Liver (tissue), 9 donors: ENCODE measurements around the gene SNCAIP. TPM values are rescaled to one million over a fixed set of nuclear protein-coding genes. Genes with fewer than 3 reads are reported as not detected.

Experiments
- DNase-seq: peaks from one replicate; pipeline ENCODE4 v3.0.0-alpha.2; 2017; ENCODE audit warnings: low spot score
- H3K27ac ChIP-seq, 2 donors: one replicate each; pipeline ENCODE4 v1.7.0; 2013; ENCODE audit warnings: inconsistent platforms in 2 of 2, low read length in 2 of 2, control low read depth in 1 of 2, low read depth in 1 of 2, mild to moderate bottlenecking in 1 of 2
- H3K27me3 ChIP-seq, 4 donors: one replicate each; pipeline versions ENCODE4 v1.6.1 to v1.7.0; 2013; ENCODE audit warnings: low read length in 3 of 4, inconsistent platforms in 1 of 4, mild to moderate bottlenecking in 1 of 4, moderate library complexity in 1 of 4; ENCODE audit not compliant: control insufficient read depth in 4 of 4, insufficient read depth in 4 of 4
- H3K36me3 ChIP-seq, 4 donors: one replicate each; pipeline versions ENCODE4 v1.6.1 to v1.7.0; 2013; ENCODE audit warnings: low read length in 3 of 4, mild to moderate bottlenecking in 3 of 4, low read depth in 1 of 4, moderate library complexity in 1 of 4; ENCODE audit not compliant: control insufficient read depth in 4 of 4, insufficient read depth in 3 of 4
- H3K4me1 ChIP-seq, 4 donors: one replicate each; pipeline versions ENCODE4 v1.6.1 to v1.7.0; 2013; ENCODE audit warnings: low read length in 3 of 4, mild to moderate bottlenecking in 3 of 4, moderate library complexity in 1 of 4; ENCODE audit not compliant: control insufficient read depth in 4 of 4, insufficient read depth in 4 of 4
- H3K4me3 ChIP-seq, 3 donors: one replicate each; pipeline versions ENCODE4 v1.6.1 to v1.7.0; 2013; ENCODE audit warnings: low read length in 3 of 3, control low read depth in 1 of 3, low read depth in 1 of 3, mild to moderate bottlenecking in 1 of 3
- H3K9ac ChIP-seq, 2 donors: one replicate each; pipeline ENCODE4 v1.7.0; 2013; ENCODE audit warnings: low read length in 2 of 2, mild to moderate bottlenecking in 2 of 2, moderate library complexity in 2 of 2, control low read depth in 1 of 2, low read depth in 1 of 2
- H3K9me3 ChIP-seq, 4 donors: one replicate each; pipeline versions ENCODE4 v1.6.1 to v1.7.0; 2013; ENCODE audit warnings: low read length in 3 of 4; ENCODE audit not compliant: control insufficient read depth in 4 of 4
- ATF3 ChIP-seq: IDR thresholded peaks from 2 replicates; pipeline ENCODE4 v1.6.1; 2016; ENCODE audit warnings: antibody characterized with exemption
- EGR1 ChIP-seq, 2 donors: IDR thresholded peaks; 2 replicates each; pipeline ENCODE4 v1.6.1; 2016 to 2018; ENCODE audit warnings: antibody characterized with exemption in 2 of 2, low read depth in 2 of 2
- FOXA1 ChIP-seq: IDR thresholded peaks from 2 replicates; pipeline ENCODE4 v1.6.1; 2016; ENCODE audit warnings: antibody characterized with exemption
- FOXA2 ChIP-seq: IDR thresholded peaks from 2 replicates; pipeline ENCODE4 v1.6.1; 2016; ENCODE audit warnings: antibody characterized with exemption
- GABPA ChIP-seq, 2 donors: IDR thresholded peaks in 1 of 2; conservative IDR thresholded peaks in 1 of 2; 2 replicates each; pipeline ENCODE4 v1.6.1; 2016; ENCODE audit warnings: antibody characterized with exemption in 2 of 2, mild to moderate bottlenecking in 1 of 2, moderate library complexity in 1 of 2
- HNF4A ChIP-seq, 2 donors: conservative IDR thresholded peaks; 2 replicates each; pipeline ENCODE4 v1.6.1; 2016; ENCODE audit warnings: antibody characterized with exemption in 2 of 2, mild to moderate bottlenecking in 2 of 2
- HNF4G ChIP-seq: IDR thresholded peaks from 2 replicates; pipeline ENCODE4 v1.6.1; 2016; ENCODE audit warnings: antibody characterized with exemption
- JUND ChIP-seq, 2 donors: IDR thresholded peaks; 2 replicates each; pipeline ENCODE4 v1.6.1; 2016; ENCODE audit warnings: antibody characterized with exemption in 2 of 2
- MAX ChIP-seq: IDR thresholded peaks from 2 replicates; pipeline ENCODE4 v1.6.1; 2016; ENCODE audit warnings: antibody characterized with exemption
- NR2F2 ChIP-seq: IDR thresholded peaks from 2 replicates; pipeline ENCODE4 v1.6.1; 2016; ENCODE audit warnings: antibody characterized with exemption
- RAD21 ChIP-seq, 2 donors: IDR thresholded peaks; 2 replicates each; pipeline ENCODE4 v1.6.1; 2016; ENCODE audit warnings: antibody characterized with exemption in 2 of 2, mild to moderate bottlenecking in 2 of 2
- RXRA ChIP-seq, 2 donors: IDR thresholded peaks; 2 replicates each; pipeline ENCODE4 v1.6.1; 2017 to 2018; ENCODE audit warnings: antibody characterized with exemption in 2 of 2, mild to moderate bottlenecking in 1 of 2
- SP1 ChIP-seq: IDR thresholded peaks from 2 replicates; pipeline ENCODE4 v1.6.1; 2018; ENCODE audit warnings: antibody characterized with exemption, mild to moderate bottlenecking
- TAF1 ChIP-seq: conservative IDR thresholded peaks from 2 replicates; pipeline ENCODE4 v1.6.1; 2016; ENCODE audit warnings: antibody characterized with exemption, mild to moderate bottlenecking
- YY1 ChIP-seq: IDR thresholded peaks from 2 replicates; pipeline ENCODE4 v1.6.1; 2016; ENCODE audit warnings: antibody characterized with exemption, mild to moderate bottlenecking
- ZBTB33 ChIP-seq: IDR thresholded peaks from 2 replicates; pipeline ENCODE4 v1.6.1; 2016; ENCODE audit warnings: antibody characterized with exemption
- WGBS: extraction: QIAGEN DNeasy Blood & Tissue Kit; methylation state at CpG from one replicate; pipeline ENCODE4 v1.1.7; 2013; 5-methylcytosine and 5-hydroxymethylcytosine counted together
- polyA plus RNA-seq, 2 donors: library from polyadenylated mRNA; stranded (reverse) in 1 of 2; unstranded in 1 of 2; fragments of 200-250 nt in 1 of 2; fragments of >200 nt in 1 of 2; fragmentation: Nextera tagmentation in 1 of 2; extraction: Ambion mirVana in 1 of 2; gene quantifications; one replicate each; pipeline versions ENCODE4 v1.2.1 to v1.2.3, GENCODE V29; 2013 to 2015
- total RNA-seq, 2 donors: library from RNA; depleted of rRNA; stranded (reverse); fragments of >200 nt; gene quantifications; one replicate each; pipeline ENCODE4 v1.2.3, GENCODE V29; 2014
- TF ChIP-seq, protein P1 (sequence below): fragments of 150-350 bp; IDR thresholded peaks from 2 replicates; pipeline ENCODE4 v1.5.1; 2017; ENCODE audit warnings: improper control_type of control experiment, low read depth, low read length; ENCODE audit not compliant: missing input control
- TF ChIP-seq, protein P2 (sequence below): IDR thresholded peaks from 2 replicates; pipeline ENCODE4 v1.6.1; 2016; ENCODE audit warnings: antibody characterized with exemption, mild to moderate bottlenecking
- donor health status: healthy.
- donor health status: healthy.
- donor health status: healthy.
- donor health status: healthy.
- donor health status: healthy.

SNCAIP gene
- total and polyA plus RNA-seq, 4 donors = 0.17 to 2.1 (median 0.74) TPM

DNA sequence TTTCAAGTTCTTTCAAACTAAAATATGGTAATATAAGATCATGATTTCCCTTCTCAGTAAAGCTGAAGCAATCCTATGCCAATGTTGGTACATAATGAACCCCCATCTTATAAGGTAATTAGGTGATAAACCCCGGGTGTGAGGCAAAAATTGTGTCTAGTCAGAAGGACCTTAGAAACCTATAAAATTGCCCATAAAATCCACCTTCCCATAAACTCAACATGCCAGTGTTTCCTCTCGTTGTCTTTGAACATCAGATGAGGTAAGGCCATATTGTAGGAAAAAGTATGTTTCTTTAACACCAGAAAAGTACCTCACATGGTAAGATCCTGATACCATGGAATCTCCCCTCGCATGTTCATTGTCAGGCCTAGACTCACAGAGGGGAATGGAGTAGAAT, 43.3 kb downstream of the SNCAIP start:
- WGBS = 87% methylated on average over 3 of the region's 3 CpGs
- H3K27me3 ChIP-seq = no peaks in the 10 kb centered on the region
- H3K9ac ChIP-seq = no peak overlapping the region
- H3K27ac ChIP-seq = no peak overlapping the region
- TF ChIP-seq RAD21 (IDR thresholded peaks at IDR 0.05) (no peak), RXRA (IDR thresholded peaks at IDR 0.05) (no peak), YY1 (no peak), EGR1 (IDR thresholded peaks at IDR 0.05; ENCODE audit: low read depth in 2 of 2) (no peak), SP1 (no peak), FOXA1 (no peak), GABPA (IDR thresholded peaks at IDR 0.05 in 1 of 2, conservative IDR thresholded peaks at IDR 0.05 in 1 of 2) (no peak), NR2F2 (no peak), ATF3 (no peak), TAF1 (no peak), HNF4A (conservative IDR thresholded peaks at IDR 0.05) (no peak), ZBTB33 (no peak), HNF4G (no peak), MAX (no peak)
- TF ChIP-seq, protein P1, sequence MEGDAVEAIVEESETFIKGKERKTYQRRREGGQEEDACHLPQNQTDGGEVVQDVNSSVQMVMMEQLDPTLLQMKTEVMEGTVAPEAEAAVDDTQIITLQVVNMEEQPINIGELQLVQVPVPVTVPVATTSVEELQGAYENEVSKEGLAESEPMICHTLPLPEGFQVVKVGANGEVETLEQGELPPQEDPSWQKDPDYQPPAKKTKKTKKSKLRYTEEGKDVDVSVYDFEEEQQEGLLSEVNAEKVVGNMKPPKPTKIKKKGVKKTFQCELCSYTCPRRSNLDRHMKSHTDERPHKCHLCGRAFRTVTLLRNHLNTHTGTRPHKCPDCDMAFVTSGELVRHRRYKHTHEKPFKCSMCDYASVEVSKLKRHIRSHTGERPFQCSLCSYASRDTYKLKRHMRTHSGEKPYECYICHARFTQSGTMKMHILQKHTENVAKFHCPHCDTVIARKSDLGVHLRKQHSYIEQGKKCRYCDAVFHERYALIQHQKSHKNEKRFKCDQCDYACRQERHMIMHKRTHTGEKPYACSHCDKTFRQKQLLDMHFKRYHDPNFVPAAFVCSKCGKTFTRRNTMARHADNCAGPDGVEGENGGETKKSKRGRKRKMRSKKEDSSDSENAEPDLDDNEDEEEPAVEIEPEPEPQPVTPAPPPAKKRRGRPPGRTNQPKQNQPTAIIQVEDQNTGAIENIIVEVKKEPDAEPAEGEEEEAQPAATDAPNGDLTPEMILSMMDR = no peak
- TF ChIP-seq, protein P2, sequence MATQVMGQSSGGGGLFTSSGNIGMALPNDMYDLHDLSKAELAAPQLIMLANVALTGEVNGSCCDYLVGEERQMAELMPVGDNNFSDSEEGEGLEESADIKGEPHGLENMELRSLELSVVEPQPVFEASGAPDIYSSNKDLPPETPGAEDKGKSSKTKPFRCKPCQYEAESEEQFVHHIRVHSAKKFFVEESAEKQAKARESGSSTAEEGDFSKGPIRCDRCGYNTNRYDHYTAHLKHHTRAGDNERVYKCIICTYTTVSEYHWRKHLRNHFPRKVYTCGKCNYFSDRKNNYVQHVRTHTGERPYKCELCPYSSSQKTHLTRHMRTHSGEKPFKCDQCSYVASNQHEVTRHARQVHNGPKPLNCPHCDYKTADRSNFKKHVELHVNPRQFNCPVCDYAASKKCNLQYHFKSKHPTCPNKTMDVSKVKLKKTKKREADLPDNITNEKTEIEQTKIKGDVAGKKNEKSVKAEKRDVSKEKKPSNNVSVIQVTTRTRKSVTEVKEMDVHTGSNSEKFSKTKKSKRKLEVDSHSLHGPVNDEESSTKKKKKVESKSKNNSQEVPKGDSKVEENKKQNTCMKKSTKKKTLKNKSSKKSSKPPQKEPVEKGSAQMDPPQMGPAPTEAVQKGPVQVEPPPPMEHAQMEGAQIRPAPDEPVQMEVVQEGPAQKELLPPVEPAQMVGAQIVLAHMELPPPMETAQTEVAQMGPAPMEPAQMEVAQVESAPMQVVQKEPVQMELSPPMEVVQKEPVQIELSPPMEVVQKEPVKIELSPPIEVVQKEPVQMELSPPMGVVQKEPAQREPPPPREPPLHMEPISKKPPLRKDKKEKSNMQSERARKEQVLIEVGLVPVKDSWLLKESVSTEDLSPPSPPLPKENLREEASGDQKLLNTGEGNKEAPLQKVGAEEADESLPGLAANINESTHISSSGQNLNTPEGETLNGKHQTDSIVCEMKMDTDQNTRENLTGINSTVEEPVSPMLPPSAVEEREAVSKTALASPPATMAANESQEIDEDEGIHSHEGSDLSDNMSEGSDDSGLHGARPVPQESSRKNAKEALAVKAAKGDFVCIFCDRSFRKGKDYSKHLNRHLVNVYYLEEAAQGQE = no peak
- H3K4me3 ChIP-seq = no peak overlapping the region
- H3K9me3 ChIP-seq = no peaks in the 10 kb centered on the region
- H3K4me1 ChIP-seq = no peaks in the 10 kb centered on the region
- no peak for DNase-seq
- H3K36me3 ChIP-seq = no peaks in the 10 kb centered on the region

DNA sequence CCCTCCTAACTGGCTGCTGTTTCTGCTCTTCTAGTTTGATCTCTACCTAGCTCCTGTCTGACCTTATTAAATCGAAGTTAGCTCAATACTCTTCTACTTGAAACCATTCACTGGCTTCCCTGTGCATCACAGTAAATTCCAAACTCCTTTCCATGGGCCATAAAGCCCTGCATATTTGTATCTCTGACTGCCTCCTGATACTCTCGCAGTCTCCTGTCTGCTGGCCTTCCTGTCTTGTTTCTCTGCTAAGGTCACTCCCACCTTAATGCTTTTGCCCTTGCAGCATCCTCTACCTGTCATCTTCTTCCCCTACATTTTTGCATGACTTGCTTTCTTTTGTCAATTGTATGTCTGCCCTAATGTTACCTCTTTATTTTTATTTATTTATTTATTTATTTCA, 44.8 kb downstream of the SNCAIP start:
- Histone ChIP-seq H3K4me1 (no peaks in the 10 kb centered on the region), H3K9me3 (no peaks in the 10 kb centered on the region), H3K27me3 (no peaks in the 10 kb centered on the region), H3K4me3 (no peak overlapping the region), H3K36me3 (no peaks in the 10 kb centered on the region), H3K27ac (no peak overlapping the region), H3K9ac (no peak overlapping the region)
- no peak for DNase-seq
- TF ChIP-seq RAD21 (IDR thresholded peaks at IDR 0.05) (no peak), YY1 (no peak), FOXA1 (no peak), FOXA2 (no peak), JUND (IDR thresholded peaks at IDR 0.05) (no peak), RXRA (IDR thresholded peaks at IDR 0.05) (no peak), HNF4A (conservative IDR thresholded peaks at IDR 0.05) (no peak), EGR1 (IDR thresholded peaks at IDR 0.05; ENCODE audit: low read depth in 2 of 2) (no peak)
- TF ChIP-seq, protein P1 = no peak
- 75% methylated on average over 2 of the region's 2 CpGs for WGBS
